SK-N-SH (cell line): ENCODE data around the gene EIF4E.

Source experiments
- NRF1 ChIP-seq: IDR thresholded peaks from 2 replicates; pipeline ENCODE4 v1.6.1; 2012; ENCODE audit warnings: low read depth, mild to moderate bottlenecking, low read length
- POLR2AphosphoS5 ChIP-seq: IDR thresholded peaks from 2 replicates; pipeline ENCODE4 v1.6.1; 2012; ENCODE audit warnings: low read depth, low read length
- TAF1 ChIP-seq: IDR thresholded peaks from 2 replicates; pipeline ENCODE4 v1.6.1; 2012; ENCODE audit warnings: low read depth, mild to moderate bottlenecking, low read length, moderate library complexity, borderline replicate concordance
- YY1 ChIP-seq: IDR thresholded peaks from 2 replicates; pipeline ENCODE4 v1.4.0; 2012; ENCODE audit warnings: low read depth, mild to moderate bottlenecking
- ZBTB33 ChIP-seq: IDR thresholded peaks from 2 replicates; pipeline ENCODE4 v1.4.0; 2012; ENCODE audit warnings: low read depth, borderline replicate concordance
- TF ChIP-seq, protein P1 (sequence below): fragments of 200-600 bp; sonication (generic); IDR thresholded peaks from 2 replicates; pipeline ENCODE4 v1.6.1; 2017; ENCODE audit warnings: antibody characterized with exemption, mild to moderate bottlenecking, moderate library complexity

DNA sequence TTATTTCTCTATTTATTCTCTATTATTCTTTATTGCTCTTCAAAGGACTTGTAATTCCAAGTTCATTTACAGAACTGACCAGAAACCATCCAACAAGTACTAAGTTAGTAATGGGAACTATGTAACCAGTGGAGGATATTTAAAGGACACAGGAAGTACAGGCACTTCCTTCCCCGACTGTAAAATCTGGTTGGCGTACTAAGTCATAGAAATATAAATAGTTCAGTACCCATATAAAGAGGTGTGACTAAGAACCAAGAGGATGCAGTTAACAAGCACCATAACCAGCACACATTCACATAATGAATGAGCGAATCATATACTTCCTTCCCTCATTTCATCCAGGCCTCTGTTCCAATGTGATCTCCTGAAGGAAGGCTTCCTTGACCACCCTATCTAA lies 3.6 kb upstream of the EIF4E start:
- TF ChIP-seq POLR2AphosphoS5 (no peak), YY1 (no peak), NRF1 (no peak), TAF1 (no peak), ZBTB33 (no peak)
- TF ChIP-seq, protein P1, sequence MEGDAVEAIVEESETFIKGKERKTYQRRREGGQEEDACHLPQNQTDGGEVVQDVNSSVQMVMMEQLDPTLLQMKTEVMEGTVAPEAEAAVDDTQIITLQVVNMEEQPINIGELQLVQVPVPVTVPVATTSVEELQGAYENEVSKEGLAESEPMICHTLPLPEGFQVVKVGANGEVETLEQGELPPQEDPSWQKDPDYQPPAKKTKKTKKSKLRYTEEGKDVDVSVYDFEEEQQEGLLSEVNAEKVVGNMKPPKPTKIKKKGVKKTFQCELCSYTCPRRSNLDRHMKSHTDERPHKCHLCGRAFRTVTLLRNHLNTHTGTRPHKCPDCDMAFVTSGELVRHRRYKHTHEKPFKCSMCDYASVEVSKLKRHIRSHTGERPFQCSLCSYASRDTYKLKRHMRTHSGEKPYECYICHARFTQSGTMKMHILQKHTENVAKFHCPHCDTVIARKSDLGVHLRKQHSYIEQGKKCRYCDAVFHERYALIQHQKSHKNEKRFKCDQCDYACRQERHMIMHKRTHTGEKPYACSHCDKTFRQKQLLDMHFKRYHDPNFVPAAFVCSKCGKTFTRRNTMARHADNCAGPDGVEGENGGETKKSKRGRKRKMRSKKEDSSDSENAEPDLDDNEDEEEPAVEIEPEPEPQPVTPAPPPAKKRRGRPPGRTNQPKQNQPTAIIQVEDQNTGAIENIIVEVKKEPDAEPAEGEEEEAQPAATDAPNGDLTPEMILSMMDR = no peak
